GM23248 (cell line): ENCODE measurements around the gene CTSW.

Experiments used
- EZH2 ChIP-seq: fragments of 200-600 bp; sonication (generic); IDR thresholded peaks from 2 replicates; pipeline ENCODE4 v1.6.1; 2018; ENCODE audit warnings: antibody characterized with exemption, mild to moderate bottlenecking; ENCODE audit not compliant: insufficient read depth, poor library complexity, severe bottlenecking
- EZH2phosphoT487 ChIP-seq: fragments of 200-600 bp; sonication (generic); IDR thresholded peaks from 2 replicates; pipeline ENCODE4 v1.6.1; 2018; ENCODE audit warnings: antibody characterized with exemption, moderate library complexity, mild to moderate bottlenecking, low read depth; ENCODE audit not compliant: insufficient read depth

DNA sequence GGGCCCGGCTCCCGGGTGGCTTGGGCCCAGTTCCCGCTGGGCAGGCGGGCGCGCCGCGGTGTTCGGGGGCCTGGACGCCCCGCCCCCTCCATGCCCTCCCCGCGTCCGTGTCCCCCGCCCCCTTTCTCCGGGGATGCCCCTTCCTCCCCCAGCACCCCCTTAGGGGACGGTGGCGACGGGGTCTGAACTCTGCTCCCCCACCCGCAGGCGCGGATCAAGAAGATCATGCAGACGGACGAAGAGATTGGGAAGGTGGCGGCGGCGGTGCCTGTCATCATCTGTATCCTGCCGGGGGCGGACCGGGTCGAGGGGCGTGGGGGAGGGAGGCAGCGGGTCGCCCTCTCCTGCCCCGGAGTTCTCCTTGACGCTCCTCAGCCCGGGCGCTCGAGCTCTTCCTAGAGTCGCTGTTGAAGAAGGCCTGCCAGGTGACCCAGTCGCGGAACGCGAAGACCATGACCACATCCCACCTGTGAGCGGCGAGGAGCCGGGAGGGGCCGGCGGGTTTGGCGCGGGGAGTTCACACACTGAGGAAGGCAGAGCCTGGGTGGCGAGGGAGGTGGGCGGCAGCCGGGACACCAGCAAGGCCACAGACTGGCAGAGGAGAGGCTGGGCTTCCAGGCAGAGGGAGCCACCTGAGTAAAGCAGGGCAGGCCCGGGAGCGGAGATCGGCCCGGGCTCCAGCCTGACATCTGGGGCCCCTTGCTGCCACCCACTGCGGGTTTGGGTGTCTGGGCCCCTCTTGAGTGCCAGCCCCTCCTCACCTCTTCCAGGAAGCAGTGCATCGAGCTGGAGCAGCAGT, 40.1 kb downstream of the CTSW start:
- TF ChIP-seq EZH2 = no peak
- TF ChIP-seq EZH2phosphoT487 = no peak
